Natural killer cell treated with Interleukin-12 subunit alpha and Interleukin-12 subunit beta and Interleukin-15 and Interleukin-18, amount 100 ng/mL, for 72 hours (primary cell): ENCODE measurements around the gene SRGAP3. TPM values are rescaled to one million over a fixed set of nuclear protein-coding genes. Genes with fewer than 3 reads are reported as not detected.
A peak's percentile ranks its signal among the peaks of the same experiment; 100 is the strongest.

ENCODE experiments used
- ATAC-seq, 2 donors: fragments of 150-1000 bp; cut with Tn5 transposase in 1 of 2; sonication (Bioruptor Pico), chemical (Tn5 transposase) in 1 of 2; 2 replicates each; pipeline ENCODE4 v1.10.0; 2021
- DNase-seq: peaks from one replicate; pipeline ENCODE4 v3.0.0; 2022; ENCODE audit warnings: low spot score
- H3K27ac Mint-ChIP-seq, 2 donors: 1 replicate in 1 of 2; 2 replicates in 1 of 2; pipeline ENCODE4 v1.8.0; 2022; ENCODE audit warnings: mixed read lengths in 2 of 2, mild to moderate bottlenecking in 1 of 2, moderate library complexity in 1 of 2
- H3K27me3 Mint-ChIP-seq, 2 donors: 1 replicate in 1 of 2; 2 replicates in 1 of 2; pipeline ENCODE4 v1.8.0; 2022; ENCODE audit warnings: mixed read lengths in 2 of 2
- H3K36me3 Mint-ChIP-seq: one replicate; pipeline ENCODE4 v1.8.0; 2022; ENCODE audit warnings: mixed read lengths
- H3K4me1 Mint-ChIP-seq, 2 donors: 1 replicate in 1 of 2; 2 replicates in 1 of 2; pipeline ENCODE4 v1.8.0; 2022; ENCODE audit warnings: low read depth in 2 of 2, mixed read lengths in 2 of 2, mild to moderate bottlenecking in 1 of 2
- H3K4me3 Mint-ChIP-seq: one replicate; pipeline ENCODE4 v1.8.0; 2022; ENCODE audit warnings: mixed read lengths
- H3K9me3 Mint-ChIP-seq: 2 replicates; pipeline ENCODE4 v1.8.0; 2022; ENCODE audit warnings: mixed read lengths
- total RNA-seq, 2 donors: library from RNA; stranded (reverse); gene quantifications; one replicate each; pipeline ENCODE4 v1.2.3, GENCODE V29; 2022

SRGAP3 gene
- total RNA-seq, 2 donors from 2014 or later, result 0.33 to 1.6 TPM

DNA sequence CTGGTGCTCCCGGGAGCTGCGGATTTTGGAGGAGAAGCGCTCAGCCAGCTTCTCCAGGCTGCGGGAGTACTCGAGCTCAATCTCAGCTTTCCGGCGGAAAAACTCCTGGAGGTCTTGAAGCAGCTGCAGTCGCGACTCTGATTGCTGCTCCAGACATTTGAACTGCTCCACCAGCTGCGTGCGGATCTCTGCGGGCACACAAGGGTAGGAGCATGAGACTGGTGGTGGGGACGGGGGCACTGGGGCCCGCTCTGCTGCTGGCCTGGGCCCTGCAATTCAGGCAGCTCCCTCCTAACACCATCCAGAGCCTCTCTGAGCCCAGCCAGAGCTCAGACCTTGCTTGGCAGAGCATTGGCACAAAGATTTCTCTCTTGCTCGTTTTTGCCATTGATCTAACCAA is 124.7 kb downstream of the SRGAP3 start:
- no peak overlapping the region for H3K4me3 Mint-ChIP-seq
- no peaks in the 10 kb centered on the region for H3K36me3 Mint-ChIP-seq
- no peak for DNase-seq
- H3K9me3 Mint-ChIP-seq, result no peaks in the 10 kb centered on the region
- ATAC-seq, result no peak
- no peaks in the 10 kb centered on the region for H3K4me1 Mint-ChIP-seq
- no peak overlapping the region for H3K27ac Mint-ChIP-seq
- no peaks in the 10 kb centered on the region for H3K27me3 Mint-ChIP-seq

DNA sequence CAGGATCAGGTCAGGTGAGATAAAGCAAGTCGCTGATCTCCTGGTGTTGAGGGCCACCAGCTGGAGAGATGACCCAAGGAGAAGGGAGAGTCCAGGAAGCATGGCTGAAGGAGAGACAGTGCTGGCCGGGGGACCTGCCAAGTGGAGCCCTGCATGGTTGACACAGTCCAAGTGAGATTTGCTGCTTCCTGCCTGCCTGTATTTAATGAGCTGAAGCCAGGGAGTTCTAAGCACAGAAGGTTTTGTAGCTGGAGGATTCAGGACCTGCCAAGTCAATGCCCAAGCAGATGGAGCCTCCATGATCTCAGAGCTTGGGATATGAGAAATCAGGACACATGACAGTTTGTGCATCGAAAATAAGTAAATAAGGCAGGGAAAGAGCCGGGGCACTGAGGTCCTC is 125.6 kb downstream of the SRGAP3 start:
- Mint-ChIP-seq H3K36me3 (no peaks in the 10 kb centered on the region), H3K27ac (no peak overlapping the region), H3K9me3 (no peaks in the 10 kb centered on the region), H3K4me1 (no peaks in the 10 kb centered on the region), H3K4me3 (no peak overlapping the region), H3K27me3 (no peaks in the 10 kb centered on the region)
- ATAC-seq (no peak), DNase-seq (no peak)

DNA sequence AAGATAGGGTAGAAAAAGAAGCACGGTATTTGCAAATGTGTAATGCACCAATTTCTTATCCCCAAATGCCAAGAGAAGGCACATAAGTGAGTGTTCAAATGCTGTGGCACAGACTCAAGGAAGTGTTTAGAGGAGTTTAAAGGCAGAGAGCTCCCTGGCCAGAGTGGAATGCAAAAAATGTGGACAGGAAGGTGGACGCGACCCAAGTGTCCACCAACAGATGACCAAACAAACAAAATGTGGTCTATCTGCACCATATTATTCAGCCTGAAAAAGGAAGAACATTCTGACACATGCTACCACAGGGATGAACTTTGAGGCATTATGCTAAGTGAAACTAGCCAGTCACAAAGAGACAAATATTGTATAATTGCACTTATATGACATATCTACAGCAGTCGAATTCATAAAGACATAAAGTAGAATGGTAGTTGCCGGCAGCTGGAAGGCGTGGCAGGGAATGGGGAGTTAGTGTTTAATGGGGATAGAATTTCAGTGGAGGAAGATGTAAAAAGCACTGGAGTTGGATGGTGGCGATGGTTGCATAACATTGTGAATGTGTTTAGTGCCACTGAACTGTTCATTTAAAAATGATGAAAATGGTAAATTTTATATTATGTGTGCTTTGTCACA is 126.6 kb downstream of the SRGAP3 start:
- H3K36me3 Mint-ChIP-seq, result no peaks in the 10 kb centered on the region
- ATAC-seq, result no peak
- no peaks in the 10 kb centered on the region for H3K9me3 Mint-ChIP-seq
- H3K4me1 Mint-ChIP-seq, result no peaks in the 10 kb centered on the region
- no peak for DNase-seq
- no peak overlapping the region for H3K4me3 Mint-ChIP-seq
- H3K27ac Mint-ChIP-seq, result no peak overlapping the region
- no peaks in the 10 kb centered on the region for H3K27me3 Mint-ChIP-seq

DNA sequence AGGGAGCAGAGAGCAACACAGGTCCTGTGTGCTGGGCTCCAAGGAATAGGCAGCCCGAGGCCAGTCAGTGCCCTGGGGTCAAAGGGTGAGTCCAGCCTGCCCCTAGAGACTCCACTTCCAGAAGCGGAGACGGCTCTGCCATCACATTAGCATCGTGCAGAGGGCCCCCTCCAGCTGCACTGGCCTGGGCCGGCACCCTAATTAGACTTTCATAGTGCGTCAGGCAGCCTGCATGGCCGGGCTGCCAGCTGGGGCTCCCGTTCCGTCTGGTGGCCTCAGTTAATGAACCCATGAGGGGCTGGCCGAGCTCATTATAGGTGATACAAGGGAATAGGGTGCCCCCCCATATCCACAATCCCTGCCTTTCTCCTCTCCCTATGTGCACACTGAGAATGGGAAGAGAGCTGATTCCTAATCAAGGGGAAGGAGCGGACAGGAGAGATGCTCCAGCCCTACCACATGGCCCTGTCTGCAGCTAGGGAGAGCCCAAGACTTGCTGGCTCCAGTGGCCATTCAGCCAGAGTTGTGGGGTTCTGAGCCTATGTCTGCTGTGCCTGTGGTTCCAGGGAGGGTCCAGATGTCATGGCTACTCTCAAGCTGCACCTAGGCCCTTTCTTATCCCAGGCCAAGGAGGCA is 128.0 kb downstream of the SRGAP3 start:
- DNase-seq (no peak), ATAC-seq (no peak)
- H3K27ac Mint-ChIP-seq, result no peak overlapping the region
- H3K4me3 Mint-ChIP-seq, result no peak overlapping the region
- H3K9me3 Mint-ChIP-seq, result no peaks in the 10 kb centered on the region
- no peaks in the 10 kb centered on the region for H3K4me1 Mint-ChIP-seq
- no peaks in the 10 kb centered on the region for H3K27me3 Mint-ChIP-seq
- H3K36me3 Mint-ChIP-seq, result no peaks in the 10 kb centered on the region

DNA sequence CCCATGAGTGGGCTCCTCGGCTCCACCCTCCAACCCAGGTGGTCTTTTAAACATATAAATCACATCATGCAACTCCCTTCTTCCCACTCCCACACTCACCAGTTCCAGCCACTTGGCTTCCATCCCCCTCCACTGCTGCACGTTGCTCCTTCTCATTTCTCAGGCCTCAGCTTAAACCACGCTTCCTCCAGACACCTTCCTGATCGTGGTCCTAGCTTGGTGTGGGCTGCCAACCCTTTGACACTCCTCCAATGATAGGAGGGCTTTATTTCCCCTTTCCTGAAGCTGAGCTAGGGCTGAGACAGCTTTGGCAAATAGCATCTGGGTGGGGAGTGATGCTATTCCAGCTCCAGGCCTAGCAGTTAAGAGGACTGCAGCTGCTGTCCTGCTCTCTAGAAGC is 130.1 kb downstream of the SRGAP3 start:
- no peaks in the 10 kb centered on the region for H3K36me3 Mint-ChIP-seq
- no peak overlapping the region for H3K4me3 Mint-ChIP-seq
- DNase-seq (no peak), ATAC-seq (no peak)
- H3K27ac Mint-ChIP-seq, result no peak overlapping the region
- H3K9me3 Mint-ChIP-seq, result no peaks in the 10 kb centered on the region
- H3K4me1 Mint-ChIP-seq, result no peaks in the 10 kb centered on the region
- no peaks in the 10 kb centered on the region for H3K27me3 Mint-ChIP-seq

DNA sequence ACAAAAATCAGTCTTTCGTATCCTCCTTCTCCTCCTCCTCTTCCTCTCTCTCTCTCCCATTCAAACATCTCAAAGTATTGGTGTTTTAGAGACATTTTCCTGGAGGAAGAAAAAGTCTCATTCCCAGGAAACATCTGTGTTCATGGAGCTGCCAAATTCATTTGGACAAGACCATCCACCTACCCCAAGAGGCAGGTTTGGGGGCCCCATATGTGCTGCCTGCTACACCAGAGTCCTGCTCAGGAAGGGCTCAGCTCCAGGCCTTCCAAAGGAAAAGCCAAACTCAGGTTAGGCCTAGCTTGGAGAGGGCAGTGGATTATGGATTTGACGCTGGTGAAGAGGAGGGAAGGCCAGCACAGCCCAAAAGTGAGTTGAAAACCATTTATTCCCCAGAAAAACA is 131.2 kb downstream of the SRGAP3 start:
- H3K9me3 Mint-ChIP-seq, result no peaks in the 10 kb centered on the region
- no peak for DNase-seq
- H3K27ac Mint-ChIP-seq, result no peak overlapping the region
- H3K27me3 Mint-ChIP-seq, result no peaks in the 10 kb centered on the region
- ATAC-seq, result no peak
- no peaks in the 10 kb centered on the region for H3K36me3 Mint-ChIP-seq
- no peak overlapping the region for H3K4me3 Mint-ChIP-seq
- H3K4me1 Mint-ChIP-seq, result no peaks in the 10 kb centered on the region

DNA sequence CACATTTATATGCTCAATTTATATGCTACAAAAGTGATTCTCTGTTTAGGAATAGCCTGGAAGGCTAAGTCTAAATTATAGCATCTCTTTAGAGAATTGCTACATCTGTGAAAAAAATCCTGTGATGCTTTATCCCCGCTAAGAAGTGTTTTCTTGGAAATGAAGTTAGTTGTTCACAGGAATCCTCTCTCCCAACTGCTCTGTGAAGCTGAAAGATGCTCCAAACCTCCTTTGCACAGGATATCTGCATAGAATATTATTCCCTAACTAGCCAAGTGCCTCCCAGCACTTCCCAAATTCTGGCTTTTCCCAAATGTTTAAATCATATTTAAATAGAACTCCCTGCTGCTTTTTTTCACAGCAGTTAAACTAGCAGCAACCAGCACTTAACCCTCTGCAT is 132.2 kb downstream of the SRGAP3 start:
- Mint-ChIP-seq H3K4me1 (no peaks in the 10 kb centered on the region), H3K27me3 (no peaks in the 10 kb centered on the region), H3K27ac (no peak overlapping the region), H3K9me3 (no peaks in the 10 kb centered on the region), H3K36me3 (no peaks in the 10 kb centered on the region), H3K4me3 (no peak overlapping the region)
- ATAC-seq (no peak), DNase-seq (no peak)

DNA sequence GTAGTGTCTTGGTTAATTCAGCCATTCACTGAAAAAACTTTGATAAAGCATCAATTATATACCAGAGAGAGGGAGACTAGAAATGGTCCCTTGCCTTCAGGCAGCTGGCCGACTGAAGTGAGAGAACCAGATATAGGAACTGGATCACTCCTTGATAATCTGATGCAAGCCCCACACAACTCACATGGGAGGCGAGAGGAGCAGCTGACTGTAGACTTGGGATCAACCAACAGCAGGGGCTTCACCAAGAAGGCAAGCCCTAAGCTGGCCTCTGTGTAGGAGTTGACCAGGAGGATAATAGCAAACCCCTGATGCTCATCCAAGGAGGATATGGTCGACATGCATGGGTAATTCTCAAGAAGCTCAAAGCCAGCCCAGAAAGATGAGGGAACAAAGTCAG is 133.1 kb downstream of the SRGAP3 start:
- no peaks in the 10 kb centered on the region for H3K27me3 Mint-ChIP-seq
- H3K4me1 Mint-ChIP-seq, result no peaks in the 10 kb centered on the region
- no peaks in the 10 kb centered on the region for H3K9me3 Mint-ChIP-seq
- no peak overlapping the region for H3K4me3 Mint-ChIP-seq
- H3K36me3 Mint-ChIP-seq, result no peaks in the 10 kb centered on the region
- DNase-seq (no peak), ATAC-seq (no peak)
- H3K27ac Mint-ChIP-seq, result no peak overlapping the region

DNA sequence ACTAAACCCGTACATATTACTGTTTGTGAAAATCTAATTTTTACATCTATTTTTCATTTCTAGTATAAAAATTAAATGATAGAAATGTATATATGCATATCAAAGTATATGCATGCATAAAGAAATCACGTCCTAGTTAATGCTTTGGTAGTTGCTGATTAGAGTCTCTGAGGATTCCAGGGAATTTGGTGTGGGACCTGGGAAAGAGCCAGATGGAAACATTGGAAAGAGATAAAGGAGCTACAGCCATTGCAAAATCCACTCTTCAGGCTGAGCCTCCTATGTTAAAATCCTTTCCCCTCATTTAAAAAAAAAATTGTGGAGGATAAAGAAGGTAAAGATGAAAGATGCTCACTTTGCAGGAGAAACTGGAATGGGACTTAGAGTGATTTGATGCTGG is 134.1 kb downstream of the SRGAP3 start:
- Mint-ChIP-seq H3K36me3 (no peaks in the 10 kb centered on the region), H3K27me3 (no peaks in the 10 kb centered on the region), H3K4me3 (no peak overlapping the region), H3K27ac (no peak overlapping the region), H3K4me1 (no peaks in the 10 kb centered on the region), H3K9me3 (no peaks in the 10 kb centered on the region)
- ATAC-seq (no peak), DNase-seq (no peak)

DNA sequence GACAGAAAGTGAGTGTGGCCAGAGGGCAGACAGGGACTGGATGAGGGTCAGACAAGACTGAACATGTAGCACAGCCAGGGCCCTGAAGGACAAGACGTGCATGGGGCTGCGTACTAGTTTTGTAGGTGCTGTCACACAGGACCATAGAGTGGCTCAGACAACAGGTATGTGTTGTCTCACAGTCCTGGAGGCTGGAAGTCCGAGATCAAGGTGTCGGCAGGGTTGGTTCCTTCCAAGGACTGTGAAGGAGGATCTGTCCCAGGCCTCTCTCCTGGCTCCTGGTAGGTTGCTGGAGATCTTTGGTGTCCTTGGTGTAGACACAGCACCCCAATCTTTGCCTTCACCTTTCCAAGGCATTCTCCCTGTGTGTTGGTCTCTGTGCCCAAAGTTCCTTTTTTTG is 136.4 kb downstream of the SRGAP3 start:
- H3K4me3 Mint-ChIP-seq, result no peak overlapping the region
- no peaks in the 10 kb centered on the region for H3K4me1 Mint-ChIP-seq
- no peak for ATAC-seq
- no peaks in the 10 kb centered on the region for H3K9me3 Mint-ChIP-seq
- DNase-seq, result no peak
- H3K36me3 Mint-ChIP-seq, result no peaks in the 10 kb centered on the region
- H3K27ac Mint-ChIP-seq, result no peak overlapping the region
- peaks cover 2 to 7% of the 10 kb centered on the region in 2 donors for H3K27me3 Mint-ChIP-seq

DNA sequence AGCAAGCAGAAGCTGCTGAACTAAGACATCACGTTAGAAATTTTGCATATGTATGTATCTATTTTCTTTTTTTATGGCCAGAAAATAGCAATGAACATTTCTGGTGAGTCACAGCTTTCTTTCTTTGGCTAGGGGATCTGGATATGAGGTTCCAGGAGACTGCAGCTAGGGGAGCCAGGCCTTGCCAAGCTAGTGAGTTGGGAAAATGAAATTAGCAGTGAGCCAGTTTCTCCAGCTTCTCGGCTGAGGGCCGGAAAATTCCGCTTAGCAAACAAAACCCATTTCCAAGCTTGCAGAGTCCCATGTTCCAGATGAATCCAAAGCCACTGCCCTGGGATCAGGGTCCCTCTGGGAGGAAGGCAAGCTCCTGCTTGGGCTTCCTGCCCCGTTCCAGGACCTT is 137.6 kb downstream of the SRGAP3 start:
- no peaks in the 10 kb centered on the region for H3K4me1 Mint-ChIP-seq

DNA sequence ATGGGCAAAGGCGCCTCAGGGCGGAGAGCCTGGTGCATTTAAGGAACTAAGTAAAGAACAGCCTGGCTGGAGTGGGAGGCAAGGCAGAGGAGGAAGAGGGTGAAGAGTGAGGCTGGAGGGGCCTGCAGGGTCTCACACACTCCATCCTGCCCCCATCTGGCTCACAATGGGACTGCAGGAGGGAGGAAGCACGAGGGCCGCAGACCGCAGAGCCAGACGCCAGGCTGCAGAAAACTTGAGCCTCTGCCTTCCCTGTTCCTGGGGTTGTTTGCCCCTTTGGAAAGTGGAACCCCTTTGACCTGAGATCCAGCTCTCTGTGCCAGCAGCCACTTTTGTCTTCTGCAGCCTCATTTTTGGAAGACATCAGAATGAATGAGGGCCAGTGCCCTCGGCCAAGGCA is 138.0 kb downstream of the SRGAP3 start:
- Mint-ChIP-seq H3K36me3 (no peaks in the 10 kb centered on the region), H3K27me3 (peaks cover 2 to 7% of the 10 kb centered on the region in 2 donors), H3K4me1 (no peaks in the 10 kb centered on the region), H3K9me3 (no peaks in the 10 kb centered on the region), H3K27ac (no peak overlapping the region), H3K4me3 (no peak overlapping the region)
- DNase-seq (no peak), ATAC-seq (no peak)

More for the DNA sequence above, 137.6 kb downstream of the SRGAP3 start:
- no peak for DNase-seq
- Mint-ChIP-seq H3K4me3 (no peak overlapping the region), H3K9me3 (no peaks in the 10 kb centered on the region), H3K27me3 (peaks cover 2 to 7% of the 10 kb centered on the region in 2 donors), H3K27ac (no peak overlapping the region), H3K36me3 (no peaks in the 10 kb centered on the region)
- ATAC-seq, result no peak

DNA sequence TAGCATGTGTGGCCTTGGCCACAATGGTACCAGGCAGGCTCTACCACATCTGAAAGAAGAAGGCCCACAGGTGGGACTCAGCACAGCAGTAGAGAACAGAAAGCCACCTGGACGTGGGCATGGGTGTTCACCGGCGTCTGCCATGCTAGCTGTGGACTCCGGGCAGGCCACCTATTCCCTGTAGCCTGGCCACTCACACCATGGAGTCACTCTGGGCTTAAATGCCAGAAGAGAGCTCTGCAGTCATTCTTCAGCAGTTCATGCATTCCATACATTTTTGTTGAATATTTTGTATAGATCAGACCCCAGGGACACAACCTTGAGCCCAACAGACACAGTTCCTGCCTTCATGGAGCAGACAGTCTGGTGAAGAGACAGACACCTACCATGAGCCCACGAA is 138.6 kb downstream of the SRGAP3 start:
- no peaks in the 10 kb centered on the region for H3K9me3 Mint-ChIP-seq
- H3K27ac Mint-ChIP-seq, result no peak overlapping the region
- H3K27me3 Mint-ChIP-seq, result peaks cover 2 to 7% of the 10 kb centered on the region in 2 donors
- no peak overlapping the region for H3K4me3 Mint-ChIP-seq
- H3K4me1 Mint-ChIP-seq, result no peaks in the 10 kb centered on the region
- no peaks in the 10 kb centered on the region for H3K36me3 Mint-ChIP-seq
- ATAC-seq (peak; percentile 8 to 22), DNase-seq (no peak)

DNA sequence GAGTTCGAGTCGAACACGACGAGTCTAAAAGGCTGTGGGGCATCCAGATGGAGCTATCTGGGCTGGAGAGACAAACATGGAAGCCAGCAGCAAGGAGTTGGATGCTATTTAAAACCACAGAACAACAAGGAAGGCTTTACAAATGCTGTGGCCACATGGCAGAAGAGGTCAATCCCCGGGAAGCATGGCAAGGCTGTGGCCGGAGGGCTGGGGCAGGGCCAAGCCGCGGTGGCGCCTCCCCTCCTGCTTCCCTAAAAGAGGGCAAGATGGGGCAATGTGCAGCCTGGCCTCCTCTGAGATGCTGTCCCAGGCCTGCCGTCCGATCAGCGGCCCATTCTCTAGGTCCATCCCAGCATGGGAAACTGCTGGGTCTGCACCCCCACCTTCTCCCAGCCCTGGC is 139.1 kb downstream of the SRGAP3 start:
- DNase-seq, result no peak
- Mint-ChIP-seq H3K27ac (no peak overlapping the region), H3K27me3 (peaks cover 2 to 7% of the 10 kb centered on the region in 2 donors), H3K9me3 (no peaks in the 10 kb centered on the region), H3K36me3 (no peaks in the 10 kb centered on the region), H3K4me3 (no peak overlapping the region), H3K4me1 (no peaks in the 10 kb centered on the region)
- peak; percentile 8 to 13 for ATAC-seq

DNA sequence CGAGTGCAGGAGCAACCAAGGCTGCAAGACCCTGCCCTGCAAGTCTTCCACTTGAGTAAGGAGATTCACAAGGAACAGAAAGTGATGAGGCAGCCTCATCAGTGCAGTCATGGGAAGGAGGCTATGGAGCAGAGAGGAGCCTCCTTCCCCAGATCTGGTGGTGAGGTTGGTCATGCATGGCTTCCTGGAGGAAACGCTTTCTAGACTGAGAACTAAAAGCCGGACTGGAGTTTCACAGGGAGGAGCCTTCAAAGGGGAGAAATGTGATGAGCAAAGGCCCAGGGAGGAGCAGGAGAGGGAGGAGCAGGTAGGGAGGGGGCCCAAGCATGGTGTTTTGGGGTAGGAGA is 139.9 kb downstream of the SRGAP3 start:
- H3K27me3 Mint-ChIP-seq, result peaks cover 2 to 7% of the 10 kb centered on the region in 2 donors
- H3K9me3 Mint-ChIP-seq, result no peaks in the 10 kb centered on the region
- no peak for DNase-seq
- H3K4me3 Mint-ChIP-seq, result no peak overlapping the region
- H3K36me3 Mint-ChIP-seq, result no peaks in the 10 kb centered on the region
- no peaks in the 10 kb centered on the region for H3K4me1 Mint-ChIP-seq
- no peak overlapping the region for H3K27ac Mint-ChIP-seq
- ATAC-seq, result no peak
